K562 (cell line): ENCODE measurements around the gene SLC8A1.

Source experiments
- NCOA4 ChIP-seq: fragments of 450-650 bp; IDR thresholded peaks from 2 replicates; pipeline ENCODE4 v1.6.1; 2018; ENCODE audit warnings: mild to moderate bottlenecking; ENCODE audit not compliant: partially characterized antibody
- ZNF133 ChIP-seq: fragments of 250-450 bp; sonication (Bioruptor Pico); IDR thresholded peaks from 2 replicates; pipeline ENCODE4 v1.4.0; 2020; ENCODE audit warnings: mild to moderate bottlenecking
- ZNF23 ChIP-seq: fragments of 250-450 bp; sonication (Bioruptor Pico); IDR thresholded peaks from 2 replicates; pipeline ENCODE4 v1.4.0; 2020; ENCODE audit warnings: mild to moderate bottlenecking
- TF ChIP-seq, protein P1 (sequence below), 2 experiments: fragments of 450-650 bp in 1 of 2; IDR thresholded peaks; 2 replicates each; pipeline ENCODE4 v1.6.1; 2011 to 2017; ENCODE audit warnings: low read depth in 2 of 2, antibody characterized with exemption in 1 of 2, borderline replicate concordance in 1 of 2, low read length in 1 of 2, mild to moderate bottlenecking in 1 of 2, mixed read lengths in 1 of 2; ENCODE audit not compliant: control insufficient read depth in 1 of 2
- TF ChIP-seq, protein P2 (sequence below): sonication (generic); formaldehyde crosslinking; IDR thresholded peaks from 2 replicates; pipeline ENCODE4 v1.8.0; 2022; ENCODE audit warnings: mild to moderate bottlenecking, low read depth, missing genetic modification reagents
- TF ChIP-seq, protein P3 (sequence below), 2 experiments: fragments of 450-650 bp in 1 of 2; sonication (generic) in 1 of 2; formaldehyde crosslinking; conservative IDR thresholded peaks; 2 replicates each; pipeline versions ENCODE4 v1.4.0 to v1.8.1; 2020 to 2022; ENCODE audit warnings: mild to moderate bottlenecking in 1 of 2, missing genetic modification reagents in 1 of 2

DNA sequence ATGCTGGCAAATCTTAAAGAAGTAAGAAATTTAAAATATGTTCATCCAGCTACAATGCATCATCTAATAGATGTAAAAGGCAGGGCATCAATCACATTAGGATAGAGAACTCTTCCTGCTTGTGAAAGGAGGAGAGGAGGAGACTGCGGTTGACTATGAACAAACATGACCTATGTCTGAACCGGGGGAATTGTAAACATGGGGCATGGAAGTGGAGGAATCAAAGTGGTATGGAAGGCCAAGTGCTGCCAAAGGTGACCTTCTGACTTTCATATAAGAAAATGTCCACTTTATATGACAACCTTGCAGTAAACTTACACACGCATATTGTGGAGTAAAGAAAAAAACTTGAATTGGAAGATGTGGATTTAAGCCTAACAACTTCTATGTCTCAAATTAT, 20.0 kb upstream of the SLC8A1 start:
- TF ChIP-seq, protein P1, sequence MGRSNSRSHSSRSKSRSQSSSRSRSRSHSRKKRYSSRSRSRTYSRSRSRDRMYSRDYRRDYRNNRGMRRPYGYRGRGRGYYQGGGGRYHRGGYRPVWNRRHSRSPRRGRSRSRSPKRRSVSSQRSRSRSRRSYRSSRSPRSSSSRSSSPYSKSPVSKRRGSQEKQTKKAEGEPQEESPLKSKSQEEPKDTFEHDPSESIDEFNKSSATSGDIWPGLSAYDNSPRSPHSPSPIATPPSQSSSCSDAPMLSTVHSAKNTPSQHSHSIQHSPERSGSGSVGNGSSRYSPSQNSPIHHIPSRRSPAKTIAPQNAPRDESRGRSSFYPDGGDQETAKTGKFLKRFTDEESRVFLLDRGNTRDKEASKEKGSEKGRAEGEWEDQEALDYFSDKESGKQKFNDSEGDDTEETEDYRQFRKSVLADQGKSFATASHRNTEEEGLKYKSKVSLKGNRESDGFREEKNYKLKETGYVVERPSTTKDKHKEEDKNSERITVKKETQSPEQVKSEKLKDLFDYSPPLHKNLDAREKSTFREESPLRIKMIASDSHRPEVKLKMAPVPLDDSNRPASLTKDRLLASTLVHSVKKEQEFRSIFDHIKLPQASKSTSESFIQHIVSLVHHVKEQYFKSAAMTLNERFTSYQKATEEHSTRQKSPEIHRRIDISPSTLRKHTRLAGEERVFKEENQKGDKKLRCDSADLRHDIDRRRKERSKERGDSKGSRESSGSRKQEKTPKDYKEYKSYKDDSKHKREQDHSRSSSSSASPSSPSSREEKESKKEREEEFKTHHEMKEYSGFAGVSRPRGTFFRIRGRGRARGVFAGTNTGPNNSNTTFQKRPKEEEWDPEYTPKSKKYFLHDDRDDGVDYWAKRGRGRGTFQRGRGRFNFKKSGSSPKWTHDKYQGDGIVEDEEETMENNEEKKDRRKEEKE (IDR thresholded peaks at IDR 0.05; ENCODE audit: borderline replicate concordance in 1 of 2, control insufficient read depth in 1 of 2, low read depth in 2 of 2, low read length in 1 of 2), result no peak
- no peak for TF ChIP-seq ZNF133 (CRISPR knock-in tag)
- no peak for TF ChIP-seq NCOA4
- no peak for TF ChIP-seq ZNF23 (CRISPR knock-in tag)
- TF ChIP-seq, protein P2, sequence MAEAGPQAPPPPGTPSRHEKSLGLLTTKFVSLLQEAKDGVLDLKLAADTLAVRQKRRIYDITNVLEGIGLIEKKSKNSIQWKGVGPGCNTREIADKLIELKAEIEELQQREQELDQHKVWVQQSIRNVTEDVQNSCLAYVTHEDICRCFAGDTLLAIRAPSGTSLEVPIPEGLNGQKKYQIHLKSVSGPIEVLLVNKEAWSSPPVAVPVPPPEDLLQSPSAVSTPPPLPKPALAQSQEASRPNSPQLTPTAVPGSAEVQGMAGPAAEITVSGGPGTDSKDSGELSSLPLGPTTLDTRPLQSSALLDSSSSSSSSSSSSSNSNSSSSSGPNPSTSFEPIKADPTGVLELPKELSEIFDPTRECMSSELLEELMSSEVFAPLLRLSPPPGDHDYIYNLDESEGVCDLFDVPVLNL (CRISPR knock-in tag), result no peak
- TF ChIP-seq, protein P3, sequence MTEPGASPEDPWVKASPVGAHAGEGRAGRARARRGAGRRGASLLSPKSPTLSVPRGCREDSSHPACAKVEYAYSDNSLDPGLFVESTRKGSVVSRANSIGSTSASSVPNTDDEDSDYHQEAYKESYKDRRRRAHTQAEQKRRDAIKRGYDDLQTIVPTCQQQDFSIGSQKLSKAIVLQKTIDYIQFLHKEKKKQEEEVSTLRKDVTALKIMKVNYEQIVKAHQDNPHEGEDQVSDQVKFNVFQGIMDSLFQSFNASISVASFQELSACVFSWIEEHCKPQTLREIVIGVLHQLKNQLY (CRISPR knock-in tag; conservative IDR thresholded peaks at IDR 0.05), result no peak
